ENCODE results near the gene ATP2B2. TPM values are rescaled to one million over a fixed set of nuclear protein-coding genes. Genes with fewer than 3 reads are reported as not detected.

ATP2B2 gene
- total and polyA plus RNA-seq, 2 experiments from 2014 or later = 0.42 to 0.63 TPM

GRCh38 chr3:10462641-10463532 lies 42.5 kb downstream of the ATP2B2 start:
- Histone ChIP-seq H3F3A (replicated peaks; ENCODE audit: low read depth) (no peaks in the 10 kb centered on the region), H3K9me2 (ENCODE audit: insufficient read depth) (no peaks in the 10 kb centered on the region), H2AFZ (no peak overlapping the region), H3K27ac (ENCODE audit: low read depth) (no peak overlapping the region), H4K20me1 (replicated peaks; ENCODE audit: insufficient read depth) (peaks cover 5% of the 10 kb centered on the region; the same call in 1 of the 2 replicates), H3K79me2 (replicated peaks; ENCODE audit: insufficient read depth) (no peaks in the 10 kb centered on the region), H3K4me1 (ENCODE audit: insufficient read depth) (no peaks in the 10 kb centered on the region), H3K4me3 (no peak overlapping the region), H3K27me3 (ENCODE audit: insufficient read depth) (no peaks in the 10 kb centered on the region), H3K36me3 (ENCODE audit: insufficient read depth) (no peaks in the 10 kb centered on the region), H3K4me2 (no peak overlapping the region)
- H3K4me1 Mint-ChIP-seq = peaks cover 7% of the 10 kb centered on the region; the same call in 2 of the 3 replicates
- ATAC-seq (no peak), DNase-seq (ENCODE audit: low spot score) (no peak)
- H3K27ac Mint-ChIP-seq = no peak overlapping the region
- no peak overlapping the region for H3K4me3 Mint-ChIP-seq
- no peaks in the 10 kb centered on the region for H3K36me3 Mint-ChIP-seq (ENCODE audit: low read depth)
- H3K9me3 Mint-ChIP-seq = no peaks in the 10 kb centered on the region
- peaks cover 2% of the 10 kb centered on the region for H3K27me3 Mint-ChIP-seq (ENCODE audit: insufficient read depth, low read depth, poor library complexity)
- no peak for TF ChIP-seq POLR2AphosphoS5 (IDR thresholded peaks at IDR 0.05; ENCODE audit: low read depth)
- no peak for TF ChIP-seq JUNB (IDR thresholded peaks at IDR 0.05; ENCODE audit: unreplicated experiment)
- TF ChIP-seq NANOG (IDR thresholded peaks at IDR 0.05; ENCODE audit: borderline replicate concordance) = no peak
- TF ChIP-seq EZH2 (IDR thresholded peaks at IDR 0.05; ENCODE audit: low read depth, unreplicated experiment) = no peak
- no peak for TF ChIP-seq ZNF114 (CRISPR knock-in tag; IDR thresholded peaks at IDR 0.05)
- TF ChIP-seq EZH2phosphoT487 (IDR thresholded peaks at IDR 0.05; ENCODE audit: unreplicated experiment) = no peak
- TF ChIP-seq ZNF462 (CRISPR knock-in tag; IDR thresholded peaks at IDR 0.05) = no peak
- no peak for TF ChIP-seq CREB1 (CRISPR knock-in tag; IDR thresholded peaks at IDR 0.05; ENCODE audit: low read depth)
- TF ChIP-seq, protein P1, sequence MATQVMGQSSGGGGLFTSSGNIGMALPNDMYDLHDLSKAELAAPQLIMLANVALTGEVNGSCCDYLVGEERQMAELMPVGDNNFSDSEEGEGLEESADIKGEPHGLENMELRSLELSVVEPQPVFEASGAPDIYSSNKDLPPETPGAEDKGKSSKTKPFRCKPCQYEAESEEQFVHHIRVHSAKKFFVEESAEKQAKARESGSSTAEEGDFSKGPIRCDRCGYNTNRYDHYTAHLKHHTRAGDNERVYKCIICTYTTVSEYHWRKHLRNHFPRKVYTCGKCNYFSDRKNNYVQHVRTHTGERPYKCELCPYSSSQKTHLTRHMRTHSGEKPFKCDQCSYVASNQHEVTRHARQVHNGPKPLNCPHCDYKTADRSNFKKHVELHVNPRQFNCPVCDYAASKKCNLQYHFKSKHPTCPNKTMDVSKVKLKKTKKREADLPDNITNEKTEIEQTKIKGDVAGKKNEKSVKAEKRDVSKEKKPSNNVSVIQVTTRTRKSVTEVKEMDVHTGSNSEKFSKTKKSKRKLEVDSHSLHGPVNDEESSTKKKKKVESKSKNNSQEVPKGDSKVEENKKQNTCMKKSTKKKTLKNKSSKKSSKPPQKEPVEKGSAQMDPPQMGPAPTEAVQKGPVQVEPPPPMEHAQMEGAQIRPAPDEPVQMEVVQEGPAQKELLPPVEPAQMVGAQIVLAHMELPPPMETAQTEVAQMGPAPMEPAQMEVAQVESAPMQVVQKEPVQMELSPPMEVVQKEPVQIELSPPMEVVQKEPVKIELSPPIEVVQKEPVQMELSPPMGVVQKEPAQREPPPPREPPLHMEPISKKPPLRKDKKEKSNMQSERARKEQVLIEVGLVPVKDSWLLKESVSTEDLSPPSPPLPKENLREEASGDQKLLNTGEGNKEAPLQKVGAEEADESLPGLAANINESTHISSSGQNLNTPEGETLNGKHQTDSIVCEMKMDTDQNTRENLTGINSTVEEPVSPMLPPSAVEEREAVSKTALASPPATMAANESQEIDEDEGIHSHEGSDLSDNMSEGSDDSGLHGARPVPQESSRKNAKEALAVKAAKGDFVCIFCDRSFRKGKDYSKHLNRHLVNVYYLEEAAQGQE (IDR thresholded peaks at IDR 0.05; ENCODE audit: unreplicated experiment) = no peak
- TF ChIP-seq ETS1 (IDR thresholded peaks at IDR 0.05) = no peak
- no peak for TF ChIP-seq ZNF331 (CRISPR knock-in tag; IDR thresholded peaks at IDR 0.05; ENCODE audit: low read depth)
- TF ChIP-seq, protein P2, sequence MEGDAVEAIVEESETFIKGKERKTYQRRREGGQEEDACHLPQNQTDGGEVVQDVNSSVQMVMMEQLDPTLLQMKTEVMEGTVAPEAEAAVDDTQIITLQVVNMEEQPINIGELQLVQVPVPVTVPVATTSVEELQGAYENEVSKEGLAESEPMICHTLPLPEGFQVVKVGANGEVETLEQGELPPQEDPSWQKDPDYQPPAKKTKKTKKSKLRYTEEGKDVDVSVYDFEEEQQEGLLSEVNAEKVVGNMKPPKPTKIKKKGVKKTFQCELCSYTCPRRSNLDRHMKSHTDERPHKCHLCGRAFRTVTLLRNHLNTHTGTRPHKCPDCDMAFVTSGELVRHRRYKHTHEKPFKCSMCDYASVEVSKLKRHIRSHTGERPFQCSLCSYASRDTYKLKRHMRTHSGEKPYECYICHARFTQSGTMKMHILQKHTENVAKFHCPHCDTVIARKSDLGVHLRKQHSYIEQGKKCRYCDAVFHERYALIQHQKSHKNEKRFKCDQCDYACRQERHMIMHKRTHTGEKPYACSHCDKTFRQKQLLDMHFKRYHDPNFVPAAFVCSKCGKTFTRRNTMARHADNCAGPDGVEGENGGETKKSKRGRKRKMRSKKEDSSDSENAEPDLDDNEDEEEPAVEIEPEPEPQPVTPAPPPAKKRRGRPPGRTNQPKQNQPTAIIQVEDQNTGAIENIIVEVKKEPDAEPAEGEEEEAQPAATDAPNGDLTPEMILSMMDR (conservative IDR thresholded peaks at IDR 0.05; ENCODE audit: low read depth in 2 of 2) = no peak
- TF ChIP-seq STAT1 (IDR thresholded peaks at IDR 0.05; ENCODE audit: unreplicated experiment) = no peak

All from GM23338 (cell line).